ENCODE data around the gene FOXD1.
"Not testable (repeated sequence)": the region's sequence is repeated elsewhere in the genome, so short reads cannot be mapped to it uniquely, and the experiment has no call there.

Gene FOXD1

GRCh38 chr5:73448463-73449136 is at the start of gene FOXD1:
FOXD1 (minus strand) TSS chr5:73448777; CDS start chr5:73448362, 415 bp downstream.
- peak in 7 of 58 donors; percentile 3 to 24 (median 11) for DNase-seq

- DNase-seq, result peak in 1 of 58 donors; percentile 42
These were observed 49.0 kb upstream of the FOXD1 start for GRCh38 chr5:73497497-73498056.

GRCh38 chr5:73496984-73497457 is 48.4 kb upstream of the FOXD1 start:
- no peak for DNase-seq

DNA sequence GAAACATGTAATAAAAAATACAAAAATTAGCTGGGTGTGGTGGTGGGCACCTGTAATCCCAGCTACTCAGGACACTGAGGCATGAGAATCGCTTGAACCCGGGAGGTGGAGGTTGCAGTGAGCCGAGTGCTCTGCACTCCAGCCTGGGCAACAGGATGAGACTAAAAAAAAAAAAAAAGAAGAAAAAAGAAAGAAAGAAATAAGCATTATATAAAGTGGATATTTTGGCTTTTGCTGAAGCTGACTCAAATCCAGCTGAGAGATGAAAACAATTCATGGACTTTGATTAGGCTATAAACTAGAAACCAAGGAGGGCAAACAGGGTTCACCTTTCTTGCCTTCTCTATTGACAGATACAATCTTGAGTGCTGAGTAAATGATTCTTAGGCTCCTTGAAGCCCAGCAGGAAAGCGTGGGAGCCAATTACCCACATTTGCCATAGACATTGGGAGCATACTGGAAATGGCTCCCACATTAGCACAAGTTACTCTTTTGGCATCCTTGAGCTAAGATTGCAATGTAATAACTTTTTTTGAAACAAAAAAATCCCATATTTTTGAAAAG is 47.3 kb upstream of the FOXD1 start:
- no peak for DNase-seq

GRCh38 chr5:73494721-73495120 is 46.1 kb upstream of the FOXD1 start:
- no peak for DNase-seq

DNA sequence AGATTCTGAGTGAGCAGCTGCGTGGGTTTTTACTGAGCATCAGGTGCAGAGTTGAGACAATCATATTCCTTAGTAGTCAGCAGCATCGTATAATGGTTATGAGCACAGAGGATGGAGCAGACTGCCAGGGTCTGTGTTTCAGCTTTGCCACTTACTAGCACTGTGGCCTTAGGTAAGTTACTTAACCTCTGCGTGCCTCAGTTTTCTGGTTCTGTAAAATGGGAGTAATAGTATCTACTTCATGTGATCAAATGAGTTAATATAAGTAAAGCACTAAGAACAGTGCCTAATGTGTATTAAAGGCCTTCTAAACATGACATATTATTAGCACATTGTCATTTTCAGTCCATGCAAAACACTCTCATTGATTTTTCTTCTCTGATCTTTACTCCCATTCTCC is 44.8 kb upstream of the FOXD1 start:
- DNase-seq, result no peak

GRCh38 chr5:73491155-73491554 is 42.6 kb upstream of the FOXD1 start:
- no peak for DNase-seq

GRCh38 chr5:73490088-73490487 is 41.5 kb upstream of the FOXD1 start:
- DNase-seq, result no peak

DNA sequence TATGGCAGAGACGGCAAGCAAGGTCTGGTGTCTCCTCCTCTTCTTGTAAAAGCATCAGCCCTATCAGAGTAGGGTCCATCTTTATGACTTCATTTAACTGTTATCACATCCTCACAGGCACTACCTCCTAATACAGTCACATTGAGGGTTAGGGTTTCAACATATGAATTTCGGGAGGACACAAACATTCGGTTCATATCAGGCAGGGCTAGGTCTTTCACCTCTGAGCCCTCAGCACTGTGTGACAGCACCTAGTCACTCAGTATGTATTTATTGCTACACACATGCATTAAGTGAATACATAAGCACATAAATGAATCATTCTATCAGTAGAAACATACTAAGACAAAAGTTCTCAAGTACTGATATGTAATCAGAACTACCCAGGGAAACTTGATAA is 40.2 kb upstream of the FOXD1 start:
- no peak for DNase-seq

GRCh38 chr5:73487815-73488214 is 39.2 kb upstream of the FOXD1 start:
- no peak for DNase-seq

DNA sequence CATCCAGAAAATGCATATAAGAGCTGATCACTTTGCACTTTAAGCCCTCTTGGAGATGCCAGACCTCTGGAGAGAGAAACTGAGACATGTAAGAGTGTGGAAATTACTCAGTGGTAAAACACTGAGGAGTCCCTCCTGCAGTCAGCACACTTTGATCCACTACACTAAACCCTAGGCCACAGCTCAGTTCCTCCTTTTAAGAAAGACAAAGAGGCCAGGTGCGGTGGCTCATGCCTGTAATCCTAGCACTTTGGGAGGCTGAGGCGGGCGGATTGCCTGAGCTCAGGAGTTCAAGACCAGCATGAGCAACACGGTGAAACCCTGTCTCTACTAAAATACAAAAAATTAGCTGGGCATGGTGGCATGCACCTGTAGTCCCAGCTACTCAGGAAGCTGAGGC is 38.7 kb upstream of the FOXD1 start:
- not testable (repeated sequence) for DNase-seq

GRCh38 chr5:73486119-73486899 is 37.7 kb upstream of the FOXD1 start:
- DNase-seq, result no peak

- DNase-seq, result no peak
These were observed 37.1 kb upstream of the FOXD1 start for GRCh38 chr5:73485715-73486114.

DNA sequence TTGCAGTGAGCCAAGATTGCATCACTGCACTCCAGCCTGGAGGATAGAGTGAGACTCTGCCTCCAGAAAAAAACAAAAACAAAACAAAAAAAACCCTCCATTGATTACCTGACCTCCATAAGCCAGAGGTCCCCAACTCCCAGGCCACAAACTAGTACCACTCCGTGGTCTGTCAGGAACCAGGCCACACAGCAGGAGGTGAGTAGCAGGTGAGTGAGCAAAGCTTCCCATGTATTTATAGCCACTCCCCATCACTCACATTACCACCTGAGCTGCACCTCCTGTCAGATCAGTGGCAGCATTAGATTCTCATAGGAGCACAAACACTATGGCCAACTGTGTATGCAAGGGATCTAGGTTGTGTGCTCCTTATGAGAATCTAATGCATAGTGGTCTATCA is 35.9 kb upstream of the FOXD1 start:
- DNase-seq, result no peak

DNA sequence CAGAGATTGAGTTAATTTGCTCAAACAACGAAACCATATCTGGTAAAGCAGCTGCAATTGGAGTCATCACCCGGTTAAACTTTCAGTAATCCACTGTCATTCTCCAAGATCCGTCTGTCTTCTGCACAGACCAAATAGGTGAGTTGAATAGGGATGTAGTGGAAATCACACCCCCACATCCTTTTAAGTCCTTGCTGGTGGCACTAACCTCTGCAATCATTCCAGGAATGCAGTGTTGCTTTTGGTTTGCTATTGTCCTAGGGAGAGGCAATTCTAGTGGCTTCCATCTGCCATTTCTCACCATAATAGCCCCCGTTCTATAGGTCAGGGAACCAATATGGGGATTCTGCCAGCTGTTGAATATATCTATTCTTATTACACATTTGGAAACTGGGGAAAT is 35.1 kb upstream of the FOXD1 start:
- no peak for DNase-seq

- peak in 7 of 58 donors; percentile 1 to 44 (median 3) for DNase-seq
These were observed 34.0 kb upstream of the FOXD1 start for GRCh38 chr5:73482383-73483136.

- no peak for DNase-seq
These were observed 31.9 kb upstream of the FOXD1 start for GRCh38 chr5:73480500-73480899.

- no peak for DNase-seq
These were observed 23.5 kb upstream of the FOXD1 start for GRCh38 chr5:73472116-73472515.

DNA sequence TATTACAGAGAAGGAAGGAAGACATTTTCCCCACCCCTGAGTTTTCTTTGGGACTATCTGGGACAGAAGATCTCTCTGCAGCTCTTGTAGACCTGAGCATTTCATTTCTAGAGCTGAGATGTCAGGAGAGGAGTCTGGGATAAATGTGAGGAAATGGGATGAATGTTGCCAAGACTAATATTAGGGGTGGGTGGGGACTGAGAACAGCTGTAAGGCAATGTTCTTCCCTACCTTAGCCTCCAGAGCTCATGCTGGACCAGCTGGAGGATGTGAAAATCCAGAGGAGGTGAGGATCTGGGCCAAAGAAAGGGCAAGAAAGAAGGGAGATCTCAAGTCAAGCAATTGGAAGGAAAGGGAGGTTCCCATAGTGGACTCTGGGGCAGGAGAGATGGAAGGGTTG is 23.1 kb upstream of the FOXD1 start:
- DNase-seq, result no peak

DNA sequence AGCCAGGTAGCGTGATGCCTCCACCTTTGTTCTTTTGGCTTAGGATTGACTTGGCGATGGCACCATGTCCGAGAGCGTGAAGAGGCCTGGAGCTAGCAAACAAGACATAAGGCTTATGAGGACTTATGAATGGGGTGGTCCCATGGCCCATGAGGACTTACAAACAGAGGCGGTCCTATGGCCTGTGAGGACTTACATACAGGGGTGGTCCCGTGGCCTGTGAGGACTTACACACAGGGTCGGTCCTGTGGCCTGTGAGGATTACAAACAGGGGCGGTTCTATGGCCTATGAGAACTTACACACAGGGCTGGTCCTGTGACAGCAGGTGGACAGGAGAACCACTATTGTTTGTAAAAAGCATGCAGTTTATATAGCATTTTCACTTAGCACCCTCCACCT is 21.3 kb upstream of the FOXD1 start:
- no peak for DNase-seq

- not testable (repeated sequence) for DNase-seq
These were observed 20.1 kb upstream of the FOXD1 start for GRCh38 chr5:73468638-73469037.
